Gastroesophageal sphincter (tissue), 4 donors: Measurements from ENCODE around the gene RMDN2. TPM values are rescaled to one million over a fixed set of nuclear protein-coding genes. Genes with fewer than 3 reads are reported as not detected.

ENCODE experiments used
- ATAC-seq: fragments of 150-250 bp; one replicate; pipeline ENCODE4 v1.9.1; 2016; ENCODE audit warnings: mild to moderate bottlenecking, moderate library complexity
- H3K27ac ChIP-seq, 4 donors: fragments of 200-600 bp; sonication (generic) in 3 of 4; 1 replicate in 3 of 4; 2 replicates in 1 of 4; pipeline ENCODE4 v1.5.1; 2016 to 2019
- H3K27me3 ChIP-seq: fragments of 200-600 bp; sonication (generic); one replicate; pipeline ENCODE4 v1.5.1; 2019
- H3K36me3 ChIP-seq, 2 donors: fragments of 200-600 bp; sonication (generic); one replicate each; pipeline ENCODE4 v1.5.1; 2019; ENCODE audit warnings: control low read depth in 1 of 2
- H3K4me1 ChIP-seq, 3 donors: fragments of 200-600 bp; sonication (generic); 1 replicate in 2 of 3; 2 replicates in 1 of 3; pipeline ENCODE4 v1.5.1; 2016 to 2019; ENCODE audit warnings: control low read depth in 2 of 3
- H3K4me3 ChIP-seq, 2 donors: fragments of 200-600 bp; sonication (generic); one replicate each; pipeline ENCODE4 v1.5.1; 2019; ENCODE audit warnings: mild to moderate bottlenecking in 1 of 2, moderate library complexity in 1 of 2
- H3K9me3 ChIP-seq, 3 donors: fragments of 200-600 bp; sonication (generic); one replicate each; pipeline ENCODE4 v1.5.1; 2017 to 2019; ENCODE audit warnings: control low read depth in 2 of 3
- EP300 ChIP-seq: sonication (generic); formaldehyde crosslinking; IDR thresholded peaks from one replicate; pipeline ENCODE4 v1.6.1; 2017; ENCODE audit warnings: antibody characterized with exemption, mild to moderate bottlenecking
- POLR2A ChIP-seq, 2 donors: fragments of 450-650 bp; IDR thresholded peaks; one replicate each; pipeline ENCODE4 v1.6.1; 2017; ENCODE audit warnings: antibody characterized with exemption in 2 of 2, mild to moderate bottlenecking in 2 of 2, moderate library complexity in 1 of 2
- POLR2AphosphoS5 ChIP-seq: sonication (generic); formaldehyde crosslinking; IDR thresholded peaks from one replicate; pipeline ENCODE4 v1.6.1; 2017; ENCODE audit warnings: antibody characterized with exemption
- WGBS, 2 donors: methylation state at CpG; one replicate each; pipeline ENCODE4 v1.1.5; 2018; ENCODE audit warnings: low coverage in 1 of 2; 5-methylcytosine and 5-hydroxymethylcytosine counted together
- total RNA-seq, 4 donors: library from RNA; depleted of rRNA; stranded (reverse); fragments of >200 nt; gene quantifications; one replicate each; pipeline ENCODE4 v1.1.0, GENCODE V29; 2016
- TF ChIP-seq, protein P1 (sequence below), 4 experiments: fragments of 200-600 bp in 2 of 4; fragments of 450-650 bp in 2 of 4; sonication (generic) in 1 of 4; IDR thresholded peaks; one replicate each; pipeline ENCODE4 v1.5.1; 2017 to 2019; ENCODE audit warnings: antibody characterized with exemption in 4 of 4, mild to moderate bottlenecking in 2 of 4, moderate library complexity in 2 of 4

RMDN2 gene
- total RNA-seq, 4 donors from 2014 or later, result 9.3 to 12.5 (median 11.4) TPM

DNA sequence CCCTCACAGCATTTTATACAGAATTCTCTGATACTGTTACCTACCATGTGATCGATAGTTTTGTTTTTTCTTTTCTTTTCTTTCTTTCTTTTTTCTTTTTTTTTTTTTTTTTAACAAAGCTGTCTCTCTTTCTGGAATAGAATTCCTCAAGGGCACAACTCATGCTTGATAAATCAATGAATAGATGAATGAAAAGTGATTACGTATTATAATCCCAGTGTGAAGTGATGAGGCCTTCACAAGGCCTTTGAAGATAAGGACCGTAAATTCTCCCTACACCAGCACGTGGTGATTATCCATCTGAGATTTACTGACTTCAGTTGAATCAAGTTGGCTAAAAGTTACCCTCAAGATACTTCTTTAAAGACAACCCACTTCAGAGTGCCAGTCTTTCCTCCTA, 46.6 kb upstream of the RMDN2 start:
- no peak overlapping the region for H3K4me3 ChIP-seq
- no peaks in the 10 kb centered on the region for H3K27me3 ChIP-seq
- no peaks in the 10 kb centered on the region for H3K9me3 ChIP-seq
- ATAC-seq, result no peak
- no peaks in the 10 kb centered on the region for H3K36me3 ChIP-seq
- peaks cover 0 to 25% (median 0%) of the 10 kb centered on the region in 3 donors for H3K4me1 ChIP-seq
- 60 to 89% methylated on average over 2 to 3 of the region's 4 CpGs for WGBS, 2 donors
- no peak overlapping the region for H3K27ac ChIP-seq
- TF ChIP-seq POLR2A (IDR thresholded peaks at IDR 0.05) (no peak), POLR2AphosphoS5 (no peak)
- TF ChIP-seq, protein P1, sequence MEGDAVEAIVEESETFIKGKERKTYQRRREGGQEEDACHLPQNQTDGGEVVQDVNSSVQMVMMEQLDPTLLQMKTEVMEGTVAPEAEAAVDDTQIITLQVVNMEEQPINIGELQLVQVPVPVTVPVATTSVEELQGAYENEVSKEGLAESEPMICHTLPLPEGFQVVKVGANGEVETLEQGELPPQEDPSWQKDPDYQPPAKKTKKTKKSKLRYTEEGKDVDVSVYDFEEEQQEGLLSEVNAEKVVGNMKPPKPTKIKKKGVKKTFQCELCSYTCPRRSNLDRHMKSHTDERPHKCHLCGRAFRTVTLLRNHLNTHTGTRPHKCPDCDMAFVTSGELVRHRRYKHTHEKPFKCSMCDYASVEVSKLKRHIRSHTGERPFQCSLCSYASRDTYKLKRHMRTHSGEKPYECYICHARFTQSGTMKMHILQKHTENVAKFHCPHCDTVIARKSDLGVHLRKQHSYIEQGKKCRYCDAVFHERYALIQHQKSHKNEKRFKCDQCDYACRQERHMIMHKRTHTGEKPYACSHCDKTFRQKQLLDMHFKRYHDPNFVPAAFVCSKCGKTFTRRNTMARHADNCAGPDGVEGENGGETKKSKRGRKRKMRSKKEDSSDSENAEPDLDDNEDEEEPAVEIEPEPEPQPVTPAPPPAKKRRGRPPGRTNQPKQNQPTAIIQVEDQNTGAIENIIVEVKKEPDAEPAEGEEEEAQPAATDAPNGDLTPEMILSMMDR (IDR thresholded peaks at IDR 0.05), result no peak

GRCh38 chr2:37880551-37880950, 44.5 kb upstream of the RMDN2 start:
- H3K9me3 ChIP-seq, result no peaks in the 10 kb centered on the region

GRCh38 chr2:37881397-37881796, 43.7 kb upstream of the RMDN2 start:
- no peak overlapping the region for H3K27ac ChIP-seq
- H3K9me3 ChIP-seq, result no peaks in the 10 kb centered on the region
- TF ChIP-seq POLR2AphosphoS5, result no peak
- TF ChIP-seq, protein P1 (IDR thresholded peaks at IDR 0.05), result no peak
- no peak for TF ChIP-seq EP300
- TF ChIP-seq POLR2A (IDR thresholded peaks at IDR 0.05), result no peak
- ATAC-seq, result no peak
- no peaks in the 10 kb centered on the region for H3K36me3 ChIP-seq
- no peak overlapping the region for H3K4me3 ChIP-seq
- peaks cover 0 to 9% (median 0%) of the 10 kb centered on the region in 3 donors for H3K4me1 ChIP-seq
- 75 to 83% methylated on average over 7 to 9 of the region's 9 CpGs for WGBS, 2 donors
- H3K27me3 ChIP-seq, result no peaks in the 10 kb centered on the region

More at GRCh38 chr2:37880551-37880950, 44.5 kb upstream of the RMDN2 start:
- no peak overlapping the region for H3K4me3 ChIP-seq
- no peak overlapping the region for H3K27ac ChIP-seq
- 58 to 75% methylated on average over 7 to 9 of the region's 9 CpGs for WGBS, 2 donors
- TF ChIP-seq, protein P1 (IDR thresholded peaks at IDR 0.05), result peak in 1 of 4 experiments; percentile 10
- no peak for TF ChIP-seq EP300
- peaks cover 0 to 18% (median 0%) of the 10 kb centered on the region in 3 donors for H3K4me1 ChIP-seq
- ATAC-seq, result no peak
- no peaks in the 10 kb centered on the region for H3K36me3 ChIP-seq
- H3K27me3 ChIP-seq, result no peaks in the 10 kb centered on the region

GRCh38 chr2:37882036-37882435, 43.1 kb upstream of the RMDN2 start:
- Histone ChIP-seq H3K36me3 (no peaks in the 10 kb centered on the region), H3K4me3 (no peak overlapping the region), H3K4me1 (peaks cover 0 to 3% (median 0%) of the 10 kb centered on the region in 3 donors), H3K27me3 (no peaks in the 10 kb centered on the region), H3K9me3 (no peaks in the 10 kb centered on the region), H3K27ac (no peak overlapping the region)
- TF ChIP-seq EP300 (no peak), POLR2AphosphoS5 (no peak), POLR2A (IDR thresholded peaks at IDR 0.05) (no peak)
- TF ChIP-seq, protein P1 (IDR thresholded peaks at IDR 0.05), result no peak
- 100% methylated on average over 1 of the region's 1 CpG for WGBS, 2 donors
- no peak for ATAC-seq

- WGBS, 2 donors, result 73 to 77% methylated on average over 2 of the region's 2 CpGs
Observed at GRCh38 chr2:37883518-37883917, 41.6 kb upstream of the RMDN2 start.

More at GRCh38 chr2:37883518-37883917, 41.6 kb upstream of the RMDN2 start:
- H3K4me3 ChIP-seq, result no peak overlapping the region
- H3K36me3 ChIP-seq, result no peaks in the 10 kb centered on the region
- no peaks in the 10 kb centered on the region for H3K27me3 ChIP-seq
- H3K9me3 ChIP-seq, result no peaks in the 10 kb centered on the region
- no peak overlapping the region for H3K27ac ChIP-seq
- no peaks in the 10 kb centered on the region for H3K4me1 ChIP-seq
- no peak for ATAC-seq
- no peak for TF ChIP-seq POLR2A (IDR thresholded peaks at IDR 0.05)
- no peak for TF ChIP-seq POLR2AphosphoS5
- TF ChIP-seq, protein P1 (IDR thresholded peaks at IDR 0.05), result no peak
- no peak for TF ChIP-seq EP300
